Measurements from ENCODE around the gene CSDE1.

CSDE1 gene

DNA sequence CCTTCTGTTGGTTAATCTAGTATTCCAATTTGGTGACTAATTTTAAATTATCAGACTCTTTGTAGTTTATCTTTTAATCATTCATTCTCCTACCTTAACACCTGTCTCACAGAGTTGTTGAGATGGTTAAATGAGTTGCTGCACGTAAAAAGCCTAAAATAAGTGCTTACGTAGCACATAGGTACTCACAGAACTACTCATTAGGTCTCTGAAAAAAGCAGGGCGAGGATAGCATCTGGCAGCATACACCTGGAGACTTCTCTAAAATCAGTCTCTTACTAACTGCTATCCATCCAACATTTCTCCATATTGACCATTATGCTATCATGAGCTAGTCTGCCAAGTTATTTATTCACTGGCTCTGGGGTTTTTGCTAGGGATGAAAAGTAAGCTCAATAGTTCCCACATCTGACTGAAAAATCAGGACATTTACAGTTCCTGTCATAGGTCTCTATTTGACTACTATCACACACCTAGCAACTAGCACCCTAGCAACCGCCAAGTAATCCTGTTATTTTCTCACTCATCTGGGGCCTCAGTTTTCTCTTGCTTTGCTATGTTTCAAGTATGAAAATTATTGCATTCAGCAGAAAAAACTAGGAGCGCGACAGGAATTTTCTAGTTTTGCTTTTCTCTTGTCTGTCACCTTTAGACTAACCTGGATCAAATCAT lies 11.2 kb downstream of the CSDE1 start:
- Histone ChIP-seq H3K4me3 (ENCODE audit: low read length) (no peak overlapping the region), H3K27ac (ENCODE audit: low read depth, low read length) (no peak overlapping the region), H3K27me3 (ENCODE audit: insufficient read depth, low read length) (no peaks in the 10 kb centered on the region), H3K36me3 (ENCODE audit: insufficient read depth, low read length) (peaks cover 97% of the 10 kb centered on the region), H3K4me1 (ENCODE audit: insufficient read depth, low read length) (no peaks in the 10 kb centered on the region), H3K9ac (ENCODE audit: low read depth, low read length) (no peak overlapping the region), H3K9me3 (ENCODE audit: insufficient read depth, low read depth, low read length) (no peaks in the 10 kb centered on the region)
- WGBS = 81% methylated on average over 6 of the region's 6 CpGs

DNA sequence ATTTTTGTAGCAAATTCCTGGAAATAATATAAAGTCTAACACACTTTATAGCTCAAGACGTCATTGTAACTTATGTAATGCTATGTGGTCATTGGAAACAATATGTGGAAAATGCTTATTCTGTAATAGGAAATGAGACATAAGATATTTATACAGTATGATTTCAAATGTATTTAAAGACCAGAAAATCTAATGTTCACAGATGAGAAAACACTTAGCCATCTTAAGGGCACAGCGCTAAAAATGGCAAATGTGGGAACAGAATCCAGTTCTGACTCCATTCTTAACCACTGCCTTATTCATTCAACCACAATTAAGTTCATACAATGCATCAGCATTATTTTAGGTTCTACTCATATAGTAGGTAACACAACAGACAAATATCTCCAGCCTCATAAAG lies 12.5 kb downstream of the CSDE1 start:
- Histone ChIP-seq H3K4me3 (ENCODE audit: low read length) (no peak overlapping the region), H3K27me3 (ENCODE audit: insufficient read depth, low read length) (no peaks in the 10 kb centered on the region), H3K4me1 (ENCODE audit: insufficient read depth, low read length) (no peaks in the 10 kb centered on the region), H3K9ac (ENCODE audit: low read depth, low read length) (no peak overlapping the region), H3K9me3 (ENCODE audit: insufficient read depth, low read depth, low read length) (no peaks in the 10 kb centered on the region), H3K27ac (ENCODE audit: low read depth, low read length) (no peak overlapping the region), H3K36me3 (ENCODE audit: insufficient read depth, low read length) (peaks cover 100% of the 10 kb centered on the region)
- 100% methylated on average over 1 of the region's 2 CpGs for WGBS

DNA sequence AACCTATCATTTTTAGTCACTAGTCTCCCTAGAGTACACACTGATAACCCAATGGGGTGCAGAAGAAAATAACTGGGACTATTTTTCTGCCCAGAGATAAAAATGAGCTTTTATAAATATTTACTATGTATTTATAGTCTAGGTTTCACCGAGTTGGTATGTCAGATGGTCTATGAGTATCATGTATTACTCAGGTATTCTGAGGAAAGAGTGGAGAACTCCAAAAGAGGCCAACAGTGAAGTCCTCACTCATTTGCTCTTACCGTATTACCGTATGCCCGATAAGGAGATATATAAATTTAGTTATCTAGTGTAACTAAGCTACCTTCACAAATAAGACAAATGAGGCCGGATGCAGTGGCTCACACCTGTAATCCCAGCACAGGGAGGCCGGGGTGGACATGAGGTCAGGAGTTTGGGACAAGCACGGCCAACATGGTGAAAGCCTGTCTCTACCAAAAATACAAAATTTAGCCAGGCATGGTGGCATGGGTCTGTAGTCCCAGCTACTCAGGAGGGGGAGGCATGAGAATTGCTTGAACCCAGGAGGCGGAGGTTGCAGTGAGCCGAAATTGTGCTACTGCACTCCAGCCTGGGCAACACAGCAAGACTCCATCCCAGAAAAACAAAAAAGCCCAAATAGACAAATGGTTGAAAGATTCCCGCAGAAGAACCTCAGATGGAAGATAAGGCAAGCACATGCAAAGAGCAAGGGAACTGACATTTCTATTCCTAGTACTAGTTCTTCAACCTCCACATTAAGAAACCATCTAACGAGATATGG lies 15.6 kb downstream of the CSDE1 start:
- H3K36me3 ChIP-seq (ENCODE audit: insufficient read depth, low read length) = peaks cover 99% of the 10 kb centered on the region
- H3K9me3 ChIP-seq (ENCODE audit: insufficient read depth, low read depth, low read length) = no peaks in the 10 kb centered on the region
- H3K4me1 ChIP-seq (ENCODE audit: insufficient read depth, low read length) = no peaks in the 10 kb centered on the region
- no peak overlapping the region for H3K4me3 ChIP-seq (ENCODE audit: low read length)
- no peaks in the 10 kb centered on the region for H3K27me3 ChIP-seq (ENCODE audit: insufficient read depth, low read length)
- H3K9ac ChIP-seq (ENCODE audit: low read depth, low read length) = no peak overlapping the region
- WGBS = 95% methylated on average over 8 of the region's 11 CpGs
- no peak overlapping the region for H3K27ac ChIP-seq (ENCODE audit: low read depth, low read length)

DNA sequence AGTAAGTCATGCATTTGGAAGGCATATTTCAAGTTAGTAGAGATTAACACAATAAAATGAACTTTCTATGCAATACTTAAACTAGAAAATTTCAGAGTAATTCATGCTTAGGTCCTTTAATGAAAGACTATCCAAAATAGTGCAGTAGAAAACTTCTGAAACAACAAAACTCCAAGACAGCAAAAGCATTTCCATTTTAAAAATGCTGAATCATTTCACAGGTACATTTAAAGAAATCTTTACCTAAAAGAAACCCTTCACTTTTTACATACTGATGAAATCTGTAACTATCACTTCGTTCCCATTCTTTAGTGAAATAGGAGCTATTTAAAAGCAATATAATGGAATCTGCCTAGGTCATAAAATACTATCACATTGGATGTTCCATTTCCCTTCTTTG lies 17.5 kb downstream of the CSDE1 start:
- H3K36me3 ChIP-seq (ENCODE audit: insufficient read depth, low read length) = peaks cover 99% of the 10 kb centered on the region
- H3K9me3 ChIP-seq (ENCODE audit: insufficient read depth, low read depth, low read length) = no peaks in the 10 kb centered on the region
- no peaks in the 10 kb centered on the region for H3K4me1 ChIP-seq (ENCODE audit: insufficient read depth, low read length)
- no peak overlapping the region for H3K9ac ChIP-seq (ENCODE audit: low read depth, low read length)
- 100% methylated on average over 1 of the region's 1 CpG for WGBS
- H3K27ac ChIP-seq (ENCODE audit: low read depth, low read length) = peak overlapping the region; percentile 8; the same call in 1 of the 2 replicates
- no peak overlapping the region for H3K4me3 ChIP-seq (ENCODE audit: low read length)
- no peaks in the 10 kb centered on the region for H3K27me3 ChIP-seq (ENCODE audit: insufficient read depth, low read length)

DNA sequence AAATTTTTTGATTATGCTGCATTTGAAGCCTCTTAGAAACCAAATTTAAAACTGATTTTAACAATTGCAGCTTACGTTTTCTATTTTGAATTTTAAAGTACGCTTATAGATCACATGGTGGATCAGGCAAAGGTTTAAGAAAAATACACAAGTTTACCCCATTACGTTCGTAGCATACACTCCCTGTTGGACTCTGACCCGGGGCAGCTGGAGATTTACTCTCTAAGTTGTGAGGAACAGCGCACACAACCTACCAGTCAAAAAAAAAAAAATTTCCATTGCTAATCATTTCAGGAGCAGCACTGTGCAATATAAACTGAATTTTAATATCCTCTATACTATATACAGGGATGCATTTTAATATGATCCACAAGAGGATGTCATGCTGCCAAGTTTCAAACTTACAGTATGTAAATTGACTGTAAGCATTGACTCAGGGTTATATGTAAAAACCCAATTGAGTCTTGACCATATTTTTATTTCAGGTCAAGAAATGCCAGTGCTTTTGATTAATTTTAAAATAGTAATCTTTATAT lies 20.4 kb downstream of the CSDE1 start:
- no peak overlapping the region for H3K27ac ChIP-seq (ENCODE audit: low read depth, low read length)
- no peaks in the 10 kb centered on the region for H3K9me3 ChIP-seq (ENCODE audit: insufficient read depth, low read depth, low read length)
- 97% methylated on average over 6 of the region's 6 CpGs for WGBS
- H3K36me3 ChIP-seq (ENCODE audit: insufficient read depth, low read length) = peaks cover 99% of the 10 kb centered on the region
- no peak overlapping the region for H3K4me3 ChIP-seq (ENCODE audit: low read length)
- no peaks in the 10 kb centered on the region for H3K27me3 ChIP-seq (ENCODE audit: insufficient read depth, low read length)
- no peaks in the 10 kb centered on the region for H3K4me1 ChIP-seq (ENCODE audit: insufficient read depth, low read length)
- H3K9ac ChIP-seq (ENCODE audit: low read depth, low read length) = no peak overlapping the region

DNA sequence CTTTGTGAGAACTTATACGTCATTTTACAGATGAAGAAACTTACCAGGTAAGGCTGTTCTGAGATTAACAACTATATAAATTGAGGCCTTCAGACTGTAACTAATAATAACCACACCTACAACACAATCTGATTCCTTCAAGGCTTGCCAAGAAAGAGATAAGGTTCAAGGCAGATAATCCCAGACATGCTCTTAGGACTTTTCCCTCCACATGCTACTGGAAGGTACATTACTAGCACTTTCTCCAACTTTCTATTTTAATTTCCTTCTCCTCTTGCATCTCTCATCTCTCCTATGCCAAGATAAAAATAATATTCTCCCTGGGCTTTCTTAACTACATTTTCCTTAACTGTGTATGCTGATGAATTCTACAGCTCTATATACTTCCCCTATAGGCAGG lies 22.3 kb downstream of the CSDE1 start:
- Histone ChIP-seq H3K4me1 (ENCODE audit: insufficient read depth, low read length) (no peaks in the 10 kb centered on the region), H3K9me3 (ENCODE audit: insufficient read depth, low read depth, low read length) (no peaks in the 10 kb centered on the region), H3K27ac (ENCODE audit: low read depth, low read length) (no peak overlapping the region), H3K27me3 (ENCODE audit: insufficient read depth, low read length) (no peaks in the 10 kb centered on the region), H3K9ac (ENCODE audit: low read depth, low read length) (no peak overlapping the region), H3K36me3 (ENCODE audit: insufficient read depth, low read length) (peaks cover 99% of the 10 kb centered on the region), H3K4me3 (ENCODE audit: low read length) (no peak overlapping the region)
- WGBS = 89% methylated on average over 1 of the region's 1 CpG

DNA sequence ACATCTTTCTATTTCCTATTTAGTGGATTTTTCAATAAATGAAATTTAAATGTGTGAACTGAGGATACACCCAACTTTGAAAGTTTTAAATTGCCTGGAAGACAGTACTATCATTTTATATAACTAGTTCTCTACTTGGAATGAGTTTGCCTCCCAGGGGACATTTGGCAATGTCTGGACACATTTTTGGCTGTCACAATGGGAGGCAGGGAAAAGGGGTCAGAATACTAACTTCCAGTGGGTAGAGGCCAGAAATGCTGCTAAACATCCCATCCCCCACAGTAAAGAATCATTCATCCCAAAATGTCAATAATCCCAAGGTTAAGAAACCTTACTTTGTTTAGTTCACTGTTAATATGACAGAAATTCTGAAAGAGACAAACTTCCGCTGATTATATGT lies 28.0 kb downstream of the CSDE1 start:
- Histone ChIP-seq H3K9me3 (ENCODE audit: insufficient read depth, low read depth, low read length) (no peaks in the 10 kb centered on the region), H3K4me3 (ENCODE audit: low read length) (no peak overlapping the region), H3K27me3 (ENCODE audit: insufficient read depth, low read length) (no peaks in the 10 kb centered on the region), H3K9ac (ENCODE audit: low read depth, low read length) (no peak overlapping the region), H3K27ac (ENCODE audit: low read depth, low read length) (no peak overlapping the region), H3K4me1 (ENCODE audit: insufficient read depth, low read length) (no peaks in the 10 kb centered on the region), H3K36me3 (ENCODE audit: insufficient read depth, low read length) (peaks cover 99% of the 10 kb centered on the region)
- no CpG with 5 or more reads among the region's 1 CpG for whole genome bisulfite sequencing

DNA sequence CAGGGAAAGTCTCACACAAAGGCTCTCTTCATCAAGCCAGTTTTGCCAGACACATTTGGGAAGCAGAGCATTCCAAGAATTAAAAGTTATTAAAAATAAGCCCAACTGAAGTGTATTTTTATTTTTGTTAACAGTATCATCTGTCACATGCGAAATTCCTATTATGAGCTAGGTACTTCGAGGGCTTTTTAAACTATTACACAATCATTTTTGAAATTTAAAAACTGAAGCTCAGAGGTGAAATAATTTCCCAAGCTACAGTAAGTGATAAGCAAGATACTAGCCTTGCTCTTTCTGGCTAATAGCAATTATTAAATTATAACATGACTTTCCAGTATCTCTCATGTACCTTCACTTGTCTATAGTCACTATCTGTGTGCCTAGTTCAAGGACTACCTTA lies 29.2 kb downstream of the CSDE1 start:
- WGBS = 94% methylated on average over 2 of the region's 2 CpGs

DNA sequence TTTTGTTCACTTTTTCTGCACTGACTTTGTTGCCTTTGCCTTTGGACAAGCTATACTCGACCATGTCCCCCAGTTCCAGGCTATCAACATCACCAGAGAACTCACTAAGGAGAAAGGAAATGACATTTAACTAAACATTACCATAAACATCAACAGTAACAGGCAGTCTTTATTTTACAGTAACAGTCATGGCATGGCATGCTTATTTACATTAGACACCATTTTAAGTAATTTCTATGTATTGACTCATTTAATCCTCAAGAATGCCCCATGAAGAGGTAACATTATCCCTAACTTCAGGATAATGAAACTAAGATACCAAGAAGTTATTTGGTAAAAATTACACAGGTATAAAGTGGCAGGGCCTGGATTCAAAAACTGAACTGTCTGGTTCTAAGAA lies 32.6 kb downstream of the CSDE1 start:
- Histone ChIP-seq H3K4me3 (ENCODE audit: low read length) (no peak overlapping the region), H3K27me3 (ENCODE audit: insufficient read depth, low read length) (no peaks in the 10 kb centered on the region), H3K9ac (ENCODE audit: low read depth, low read length) (no peak overlapping the region), H3K4me1 (ENCODE audit: insufficient read depth, low read length) (no peaks in the 10 kb centered on the region), H3K9me3 (ENCODE audit: insufficient read depth, low read depth, low read length) (no peaks in the 10 kb centered on the region), H3K36me3 (ENCODE audit: insufficient read depth, low read length) (peaks cover 99% of the 10 kb centered on the region), H3K27ac (ENCODE audit: low read depth, low read length) (no peak overlapping the region)
- WGBS = 84% methylated on average over 1 of the region's 1 CpG

More for the DNA sequence above, 29.2 kb downstream of the CSDE1 start:
- Histone ChIP-seq H3K4me3 (ENCODE audit: low read length) (no peak overlapping the region), H3K27ac (ENCODE audit: low read depth, low read length) (no peak overlapping the region), H3K9ac (ENCODE audit: low read depth, low read length) (no peak overlapping the region), H3K4me1 (ENCODE audit: insufficient read depth, low read length) (no peaks in the 10 kb centered on the region), H3K36me3 (ENCODE audit: insufficient read depth, low read length) (peaks cover 99% of the 10 kb centered on the region), H3K9me3 (ENCODE audit: insufficient read depth, low read depth, low read length) (no peaks in the 10 kb centered on the region), H3K27me3 (ENCODE audit: insufficient read depth, low read length) (no peaks in the 10 kb centered on the region)

DNA sequence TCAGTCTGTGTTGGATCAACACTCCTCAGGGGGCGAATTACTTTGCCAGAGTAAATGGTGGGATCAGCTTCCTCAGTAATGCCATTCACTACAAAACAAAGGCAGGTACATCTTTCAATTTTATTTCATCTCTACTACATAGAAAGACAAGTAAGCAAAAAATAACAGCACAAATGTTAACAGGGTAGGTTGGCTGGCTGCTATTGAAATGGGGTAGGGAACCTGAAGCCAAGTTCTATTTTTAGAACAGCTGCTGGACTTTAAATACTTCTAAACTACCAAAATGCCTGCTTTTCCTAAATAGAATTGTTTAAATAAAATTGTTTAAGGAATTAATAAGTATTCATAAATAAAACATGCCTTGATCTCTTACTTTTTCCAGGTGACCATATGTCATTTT lies 33.9 kb downstream of the CSDE1 start:
- no peaks in the 10 kb centered on the region for H3K9me3 ChIP-seq (ENCODE audit: insufficient read depth, low read depth, low read length)
- 100% methylated on average over 1 of the region's 1 CpG for WGBS
- no peaks in the 10 kb centered on the region for H3K4me1 ChIP-seq (ENCODE audit: insufficient read depth, low read length)
- H3K36me3 ChIP-seq (ENCODE audit: insufficient read depth, low read length) = peaks cover 100% of the 10 kb centered on the region
- no peak overlapping the region for H3K9ac ChIP-seq (ENCODE audit: low read depth, low read length)
- no peak overlapping the region for H3K27ac ChIP-seq (ENCODE audit: low read depth, low read length)
- H3K27me3 ChIP-seq (ENCODE audit: insufficient read depth, low read length) = no peaks in the 10 kb centered on the region
- no peak overlapping the region for H3K4me3 ChIP-seq (ENCODE audit: low read length)

DNA sequence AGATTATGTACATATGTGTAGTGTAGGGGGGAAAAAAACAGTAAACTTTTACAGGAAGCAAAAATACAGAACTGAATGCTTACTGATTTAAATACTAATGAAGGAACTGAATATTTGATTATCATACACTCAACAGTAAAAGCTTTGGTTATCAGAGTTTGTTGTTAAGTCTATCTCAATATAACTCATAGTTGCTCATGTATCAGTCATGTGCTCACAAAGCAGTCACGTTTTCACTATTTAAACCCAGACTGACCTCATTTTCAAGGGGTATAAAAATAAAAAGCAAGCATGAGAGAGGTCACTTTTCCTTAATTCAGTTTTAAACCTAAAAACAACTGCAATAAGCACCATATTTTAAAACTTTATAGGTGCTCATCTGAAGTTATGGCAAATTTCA lies 34.3 kb downstream of the CSDE1 start:
- H3K27me3 ChIP-seq (ENCODE audit: insufficient read depth, low read length) = no peaks in the 10 kb centered on the region
- WGBS = 0% methylated on average over 1 of the region's 1 CpG
- H3K9ac ChIP-seq (ENCODE audit: low read depth, low read length) = no peak overlapping the region
- H3K4me1 ChIP-seq (ENCODE audit: insufficient read depth, low read length) = no peaks in the 10 kb centered on the region
- H3K4me3 ChIP-seq (ENCODE audit: low read length) = no peak overlapping the region
- no peak overlapping the region for H3K27ac ChIP-seq (ENCODE audit: low read depth, low read length)
- H3K9me3 ChIP-seq (ENCODE audit: insufficient read depth, low read depth, low read length) = no peaks in the 10 kb centered on the region
- H3K36me3 ChIP-seq (ENCODE audit: insufficient read depth, low read length) = peaks cover 100% of the 10 kb centered on the region
